Measurements from ENCODE around the gene KCNQ1. TPM values are rescaled to one million over a fixed set of nuclear protein-coding genes. Genes with fewer than 3 reads are reported as not detected.
A peak's percentile ranks its signal among the peaks of the same experiment; 100 is the strongest.

The KCNQ1 gene
- total and polyA plus RNA-seq, 9 of the 15 experiments (the other 6 are each of a cell fraction or from before 2014, with no cell fraction given), result 0.44 TPM; not detected in 8

- no peak for TF ChIP-seq TAF15 (IDR thresholded peaks at IDR 0.05; ENCODE audit: low read depth, low read length)
- TF ChIP-seq MYBL2 (IDR thresholded peaks at IDR 0.05; ENCODE audit: low read depth), result no peak
- no peak for TF ChIP-seq MYBL2 (CRISPR knock-in tag; IDR thresholded peaks at IDR 0.05; ENCODE audit: borderline replicate concordance)
- TF ChIP-seq SMC3 (conservative IDR thresholded peaks at IDR 0.05; ENCODE audit: insufficient read depth, low read depth, low read length), result no peak
- no peak for TF ChIP-seq CHAMP1 (IDR thresholded peaks at IDR 0.05)
- no peak for TF ChIP-seq NR2F6 (CRISPR knock-in tag; IDR thresholded peaks at IDR 0.05)
- peak; percentile 17; the same call in 1 of the 2 replicates for TF ChIP-seq GATAD2B (IDR thresholded peaks at IDR 0.05; ENCODE audit: borderline replicate concordance)
- TF ChIP-seq REST (IDR thresholded peaks at IDR 0.05; ENCODE audit: borderline replicate concordance), result peak; percentile 44; the same call in 1 of the 2 replicates
- TF ChIP-seq REST (CRISPR knock-in tag; IDR thresholded peaks at IDR 0.05; ENCODE audit: low read depth), result no peak
- no peak for TF ChIP-seq ERF (CRISPR knock-in tag; IDR thresholded peaks at IDR 0.05)
- TF ChIP-seq ZBTB5 (IDR thresholded peaks at IDR 0.05), result no peak
- no peak for TF ChIP-seq ZNF395 (CRISPR knock-in tag; IDR thresholded peaks at IDR 0.05)
- TF ChIP-seq ATF1 (CRISPR knock-in tag; IDR thresholded peaks at IDR 0.05), result no peak
- TF ChIP-seq ATF1 (tag; IDR thresholded peaks at IDR 0.05), result peak; percentile 58
- TF ChIP-seq ZNF12 (CRISPR knock-in tag; IDR thresholded peaks at IDR 0.05), result no peak; the same call in 1 of the 2 replicates
- TF ChIP-seq ZNF589 (CRISPR knock-in tag; IDR thresholded peaks at IDR 0.05; ENCODE audit: low read depth), result no peak
Observed at GRCh38 chr11:2846056-2846455, 401.2 kb downstream of the KCNQ1 start (continued).
